ENCODE measurements around the gene ADAM8. TPM values are rescaled to one million over a fixed set of nuclear protein-coding genes. Genes with fewer than 3 reads are reported as not detected.
A peak's percentile ranks its signal among the peaks of the same experiment; 100 is the strongest.
"Not testable (repeated sequence)": the region's sequence is repeated elsewhere in the genome, so short reads cannot be mapped to it uniquely, and the experiment has no call there.

ADAM8 gene
- total RNA-seq, result 100 to 1,000 TPM; 142 to 173 TPM

GRCh38 chr10:133276435-133277201, at the start of gene ADAM8:
ADAM8 (minus strand) TSS chr10:133276868; CDS start chr10:133276817, 51 bp downstream.
- ATAC-seq (peak; percentile 60), DNase-seq (peak; percentile 79)
- Mint-ChIP-seq H3K4me3 (peak within 1 kb of the TSS; percentile 90), H3K27ac (peak within 1 kb of the TSS; percentile 99), H3K4me1 (peaks cover 36% of the 10 kb centered on the region), H3K36me3 (peaks cover 4% of the 10 kb centered on the region), H3K27me3 (no peaks in the 10 kb centered on the region), H3K9me3 (ENCODE audit: low read depth) (no peaks in the 10 kb centered on the region)
- CTCF ChIA-PET, result interaction anchor here (0.7 to 3.3 kb wide), 6 partner anchors 12 to 31 kb away, joined by 3 to 41 read pairs (median 10); no protein-coding TSS in a partner anchor

- H3K27ac Mint-ChIP-seq, result no peak overlapping the region
- no peak overlapping the region for H3K4me3 Mint-ChIP-seq
- DNase-seq (no peak), ATAC-seq (no peak)
- H3K4me1 Mint-ChIP-seq, result peaks cover 4% of the 10 kb centered on the region
- no peaks in the 10 kb centered on the region for H3K9me3 Mint-ChIP-seq (ENCODE audit: low read depth)
- H3K36me3 Mint-ChIP-seq, result no peaks in the 10 kb centered on the region
- CTCF ChIA-PET, result no interaction called here
- H3K27me3 Mint-ChIP-seq, result peaks cover 50% of the 10 kb centered on the region
Measured at GRCh38 chr10:133326223-133326551, 49.5 kb upstream of the ADAM8 start.

- CTCF ChIA-PET, result no interaction called here
- ATAC-seq (no peak), DNase-seq (no peak)
- Mint-ChIP-seq H3K9me3 (ENCODE audit: low read depth) (no peaks in the 10 kb centered on the region), H3K27me3 (peaks cover 44% of the 10 kb centered on the region), H3K36me3 (no peaks in the 10 kb centered on the region), H3K4me3 (no peak overlapping the region), H3K4me1 (peaks cover 4% of the 10 kb centered on the region), H3K27ac (no peak overlapping the region)
Measured at GRCh38 chr10:133325440-133326222, 49.0 kb upstream of the ADAM8 start.

- CTCF ChIA-PET, result interaction anchor here (0.9 to 1.2 kb wide), 3 partner anchors 46 to 421 kb away, joined by 3 read pairs; no protein-coding TSS in a partner anchor
- Mint-ChIP-seq H3K27ac (no peak overlapping the region), H3K4me3 (no peak overlapping the region), H3K9me3 (ENCODE audit: low read depth) (peaks cover 4% of the 10 kb centered on the region), H3K27me3 (peaks cover 46% of the 10 kb centered on the region), H3K4me1 (peaks cover 4% of the 10 kb centered on the region), H3K36me3 (no peaks in the 10 kb centered on the region)
- no peak for ATAC-seq
- DNase-seq, result no peak
Measured at GRCh38 chr10:133324857-133325260, 48.2 kb upstream of the ADAM8 start.

GRCh38 chr10:133324198-133324792, 47.6 kb upstream of the ADAM8 start:
- H3K4me3 Mint-ChIP-seq, result no peak overlapping the region
- ATAC-seq, result peak; percentile 74

GRCh38 chr10:133322064-133322709, 45.5 kb upstream of the ADAM8 start:
- H3K4me3 Mint-ChIP-seq; ATAC-seq; H3K4me1 Mint-ChIP-seq; DNase-seq; H3K36me3 Mint-ChIP-seq; H3K9me3 Mint-ChIP-seq (ENCODE audit: low read depth); H3K27ac Mint-ChIP-seq: not testable (repeated sequence)
- H3K27me3 Mint-ChIP-seq, result peaks cover 27% of the 10 kb centered on the region
- CTCF ChIA-PET, result interaction anchor here (1.1 to 3.1 kb wide), 3 partner anchors 8 to 65 kb away, joined by 3 to 16 read pairs (median 4); no protein-coding TSS in a partner anchor

More at GRCh38 chr10:133324198-133324792, 47.6 kb upstream of the ADAM8 start:
- Mint-ChIP-seq H3K27ac (no peak overlapping the region), H3K4me1 (peaks cover 5% of the 10 kb centered on the region), H3K9me3 (ENCODE audit: low read depth) (peaks cover 4% of the 10 kb centered on the region), H3K27me3 (peaks cover 44% of the 10 kb centered on the region), H3K36me3 (no peaks in the 10 kb centered on the region)
- CTCF ChIA-PET, result interaction anchor here (0.9 to 1.2 kb wide), 3 partner anchors 46 to 420 kb away, joined by 3 read pairs; no protein-coding TSS in a partner anchor
- peak; percentile 74 for DNase-seq

GRCh38 chr10:133320852-133321422, 44.3 kb upstream of the ADAM8 start:
- H3K4me1 Mint-ChIP-seq; H3K4me3 Mint-ChIP-seq; H3K27ac Mint-ChIP-seq; H3K36me3 Mint-ChIP-seq; ATAC-seq; DNase-seq; H3K9me3 Mint-ChIP-seq (ENCODE audit: low read depth): not testable (repeated sequence)
- CTCF ChIA-PET, result interaction anchor here (1.1 to 3.1 kb wide), 4 partner anchors 9 to 64 kb away, joined by 3 to 16 read pairs (median 4); no protein-coding TSS in a partner anchor
- peaks cover 14% of the 10 kb centered on the region for H3K27me3 Mint-ChIP-seq

GRCh38 chr10:133318494-133319127, 41.9 kb upstream of the ADAM8 start:
- DNase-seq (peak; percentile 77), ATAC-seq (peak; percentile 93)
- Mint-ChIP-seq H3K4me3 (peak overlapping the region; percentile 29), H3K27me3 (peaks cover 10% of the 10 kb centered on the region), H3K9me3 (ENCODE audit: low read depth) (peaks cover 6% of the 10 kb centered on the region), H3K27ac (no peak overlapping the region), H3K4me1 (peaks cover 4% of the 10 kb centered on the region), H3K36me3 (no peaks in the 10 kb centered on the region)
- CTCF ChIA-PET, result interaction anchor here (0.6 to 3.1 kb wide), 6 partner anchors 9 to 173 kb away, joined by 3 to 16 read pairs (median 4); no protein-coding TSS in a partner anchor

- ATAC-seq (no peak), DNase-seq (no peak)
- no peak overlapping the region for H3K27ac Mint-ChIP-seq
- no peak overlapping the region for H3K4me3 Mint-ChIP-seq
- H3K9me3 Mint-ChIP-seq (ENCODE audit: low read depth), result peaks cover 6% of the 10 kb centered on the region
- H3K4me1 Mint-ChIP-seq, result peaks cover 4% of the 10 kb centered on the region
- peaks cover 10% of the 10 kb centered on the region for H3K27me3 Mint-ChIP-seq
- CTCF ChIA-PET, result no interaction called here
- peaks cover 2% of the 10 kb centered on the region for H3K36me3 Mint-ChIP-seq
Measured at GRCh38 chr10:133316732-133317131, 40.1 kb upstream of the ADAM8 start.

- no peak overlapping the region for H3K4me3 Mint-ChIP-seq
Measured at GRCh38 chr10:133316266-133316665, 39.6 kb upstream of the ADAM8 start.

GRCh38 chr10:133315847-133316246, 39.2 kb upstream of the ADAM8 start:
- DNase-seq (no peak), ATAC-seq (no peak)
- Mint-ChIP-seq H3K27me3 (peaks cover 10% of the 10 kb centered on the region), H3K36me3 (peaks cover 2% of the 10 kb centered on the region), H3K27ac (no peak overlapping the region), H3K4me3 (no peak overlapping the region), H3K9me3 (ENCODE audit: low read depth) (peaks cover 6% of the 10 kb centered on the region), H3K4me1 (peaks cover 4% of the 10 kb centered on the region)
- CTCF ChIA-PET, result interaction anchor here (0.8 to 3.5 kb wide), 5 partner anchors 9 to 172 kb away, joined by 3 to 18 read pairs (median 4); partner anchors contain the start of gene PAOX

More at GRCh38 chr10:133316266-133316665, 39.6 kb upstream of the ADAM8 start:
- Mint-ChIP-seq H3K27me3 (peaks cover 10% of the 10 kb centered on the region), H3K9me3 (ENCODE audit: low read depth) (peaks cover 6% of the 10 kb centered on the region), H3K4me1 (peaks cover 4% of the 10 kb centered on the region), H3K27ac (no peak overlapping the region), H3K36me3 (peaks cover 2% of the 10 kb centered on the region)
- CTCF ChIA-PET, result interaction anchor here (1.0 to 3.5 kb wide), 3 partner anchors 9 to 58 kb away, joined by 3 to 18 read pairs (median 5); no protein-coding TSS in a partner anchor
- no peak for DNase-seq
- no peak for ATAC-seq

- ATAC-seq (no peak), DNase-seq (no peak)
- Mint-ChIP-seq H3K4me3 (no peak overlapping the region), H3K27me3 (peaks cover 6% of the 10 kb centered on the region), H3K27ac (no peak overlapping the region), H3K36me3 (peaks cover 4% of the 10 kb centered on the region), H3K4me1 (peaks cover 5% of the 10 kb centered on the region), H3K9me3 (ENCODE audit: low read depth) (peaks cover 3% of the 10 kb centered on the region)
- CTCF ChIA-PET, result interaction anchor here (0.7 to 3.5 kb wide), 9 partner anchors 8 to 171 kb away, joined by 3 to 18 read pairs (median 3); partner anchors contain the start of gene PAOX
Measured at GRCh38 chr10:133314911-133315310, 38.2 kb upstream of the ADAM8 start.
